ENCODE measurements around the gene MLANA. TPM values are rescaled to one million over a fixed set of nuclear protein-coding genes. Genes with fewer than 3 reads are reported as not detected.

The MLANA gene
- total and polyA plus RNA-seq, 9 donors, result not detected

DNA sequence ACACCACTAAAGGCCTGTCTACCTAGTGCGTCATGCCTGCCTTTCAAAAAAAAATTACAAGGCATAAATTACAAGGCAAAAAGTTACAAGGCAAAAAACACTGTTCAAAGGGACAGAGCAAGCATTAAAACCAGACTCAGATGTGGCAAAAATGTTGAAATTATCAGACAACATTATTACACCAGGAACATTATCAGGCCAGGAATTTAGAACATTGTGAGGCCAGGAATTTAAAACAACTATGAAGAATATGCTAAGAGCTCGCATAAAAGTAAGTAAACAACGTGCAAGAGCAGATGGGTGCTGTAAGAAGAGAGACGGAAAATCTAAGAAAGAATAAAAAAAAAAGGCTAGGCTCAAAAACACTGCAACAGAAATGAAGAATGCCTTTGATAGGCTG is 18.2 kb upstream of the MLANA start:
- TF ChIP-seq POLR2A (IDR thresholded peaks at IDR 0.05) (no peak), EP300 (IDR thresholded peaks at IDR 0.05) (no peak)
- TF ChIP-seq, protein P1, sequence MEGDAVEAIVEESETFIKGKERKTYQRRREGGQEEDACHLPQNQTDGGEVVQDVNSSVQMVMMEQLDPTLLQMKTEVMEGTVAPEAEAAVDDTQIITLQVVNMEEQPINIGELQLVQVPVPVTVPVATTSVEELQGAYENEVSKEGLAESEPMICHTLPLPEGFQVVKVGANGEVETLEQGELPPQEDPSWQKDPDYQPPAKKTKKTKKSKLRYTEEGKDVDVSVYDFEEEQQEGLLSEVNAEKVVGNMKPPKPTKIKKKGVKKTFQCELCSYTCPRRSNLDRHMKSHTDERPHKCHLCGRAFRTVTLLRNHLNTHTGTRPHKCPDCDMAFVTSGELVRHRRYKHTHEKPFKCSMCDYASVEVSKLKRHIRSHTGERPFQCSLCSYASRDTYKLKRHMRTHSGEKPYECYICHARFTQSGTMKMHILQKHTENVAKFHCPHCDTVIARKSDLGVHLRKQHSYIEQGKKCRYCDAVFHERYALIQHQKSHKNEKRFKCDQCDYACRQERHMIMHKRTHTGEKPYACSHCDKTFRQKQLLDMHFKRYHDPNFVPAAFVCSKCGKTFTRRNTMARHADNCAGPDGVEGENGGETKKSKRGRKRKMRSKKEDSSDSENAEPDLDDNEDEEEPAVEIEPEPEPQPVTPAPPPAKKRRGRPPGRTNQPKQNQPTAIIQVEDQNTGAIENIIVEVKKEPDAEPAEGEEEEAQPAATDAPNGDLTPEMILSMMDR (IDR thresholded peaks at IDR 0.05), result no peak
- Histone ChIP-seq H3K4me3 (no peak overlapping the region), H3K9me3 (peaks cover 0 to 5% of the 10 kb centered on the region in 2 donors), H3K4me1 (ENCODE audit: insufficient read depth) (no peaks in the 10 kb centered on the region), H3K27ac (no peak overlapping the region), H3K36me3 (no peaks in the 10 kb centered on the region), H3K27me3 (no peaks in the 10 kb centered on the region)
- WGBS, 3 donors, result 33 to 51% (median 35%) methylated on average over 4 of the region's 4 CpGs
- DNase-seq, result no peak
- intact Hi-C loops (cut with DNase I), result no loop called here

GRCh38 chr9:5873439-5873838 is 17.2 kb upstream of the MLANA start:
- Histone ChIP-seq H3K4me3 (no peak overlapping the region), H3K4me1 (ENCODE audit: insufficient read depth) (no peaks in the 10 kb centered on the region), H3K9me3 (peaks cover 0 to 5% of the 10 kb centered on the region in 2 donors), H3K27ac (no peak overlapping the region), H3K27me3 (no peaks in the 10 kb centered on the region), H3K36me3 (no peaks in the 10 kb centered on the region)
- intact Hi-C loops (cut with DNase I), result no loop called here
- no peak for TF ChIP-seq EP300 (IDR thresholded peaks at IDR 0.05)
- TF ChIP-seq POLR2A (IDR thresholded peaks at IDR 0.05), result no peak
- TF ChIP-seq, protein P1 (IDR thresholded peaks at IDR 0.05), result no peak
- no peak for DNase-seq
- WGBS, 3 donors, result 60 to 69% (median 66%) methylated on average over 5 of the region's 5 CpGs

DNA sequence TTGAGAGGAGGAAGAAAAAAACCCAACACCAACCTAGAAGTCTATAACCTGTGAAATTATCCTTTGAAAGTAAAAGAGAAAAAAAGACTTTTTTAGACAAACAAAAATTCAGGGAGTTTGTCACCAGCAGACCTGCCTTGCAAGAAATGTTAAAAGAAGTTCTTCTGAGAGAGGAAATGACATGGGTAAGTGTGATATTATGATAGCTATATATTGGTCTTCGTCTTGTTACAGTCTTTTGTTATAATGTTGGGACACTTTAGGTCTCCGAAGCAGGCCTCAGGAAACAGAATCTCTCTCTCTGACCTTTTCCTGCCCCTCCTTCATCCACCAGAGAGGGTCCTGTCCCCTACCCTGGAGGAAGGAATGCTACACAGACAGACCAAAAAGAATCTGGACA is 16.6 kb upstream of the MLANA start:
- no peaks in the 10 kb centered on the region for H3K36me3 ChIP-seq

DNA sequence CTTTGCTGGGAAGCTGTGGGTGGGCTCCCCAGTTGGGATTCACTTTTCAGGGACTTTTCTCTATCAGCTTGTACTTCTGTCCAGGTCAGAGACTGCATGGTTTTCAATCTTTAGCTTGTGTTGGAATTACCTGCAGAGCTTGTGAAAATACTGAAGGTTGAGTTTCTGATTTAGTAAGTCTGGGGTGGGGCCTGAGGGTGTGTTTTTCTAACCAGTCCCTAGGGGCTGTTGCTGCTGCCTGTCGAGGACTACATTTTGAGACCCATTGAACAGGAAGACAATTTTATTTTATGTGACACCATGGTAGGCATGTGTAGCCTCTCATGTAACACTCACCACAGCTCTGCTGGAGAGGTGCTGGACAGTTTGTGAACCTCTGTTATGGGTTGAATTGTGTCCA is 14.7 kb upstream of the MLANA start:
- Histone ChIP-seq H3K27me3 (no peaks in the 10 kb centered on the region), H3K36me3 (no peaks in the 10 kb centered on the region), H3K4me3 (no peak overlapping the region), H3K27ac (no peak overlapping the region), H3K4me1 (ENCODE audit: insufficient read depth) (no peaks in the 10 kb centered on the region), H3K9me3 (peaks cover 0 to 5% of the 10 kb centered on the region in 2 donors)
- TF ChIP-seq EP300 (IDR thresholded peaks at IDR 0.05) (no peak), POLR2A (IDR thresholded peaks at IDR 0.05) (no peak)
- TF ChIP-seq, protein P1 (IDR thresholded peaks at IDR 0.05), result no peak
- no peak for DNase-seq
- intact Hi-C loops (cut with DNase I), result no loop called here
- WGBS, 3 donors, result 83 to 96% (median 88%) methylated on average over 1 of the region's 1 CpG

More for the DNA sequence above, 16.6 kb upstream of the MLANA start:
- H3K9me3 ChIP-seq, result peaks cover 0 to 5% of the 10 kb centered on the region in 2 donors
- H3K4me1 ChIP-seq (ENCODE audit: insufficient read depth), result no peaks in the 10 kb centered on the region
- no peaks in the 10 kb centered on the region for H3K27me3 ChIP-seq
- no peak overlapping the region for H3K27ac ChIP-seq
- TF ChIP-seq POLR2A (IDR thresholded peaks at IDR 0.05) (no peak), EP300 (IDR thresholded peaks at IDR 0.05) (no peak)
- TF ChIP-seq, protein P1 (IDR thresholded peaks at IDR 0.05), result no peak
- intact Hi-C loops (cut with DNase I), result no loop called here
- no peak for DNase-seq
- no peak overlapping the region for H3K4me3 ChIP-seq
- WGBS, 3 donors, result 93 to 99% (median 93%) methylated on average over 2 of the region's 2 CpGs

Data from ovary (tissue), 9 donors.